PFSK-1 (cell line): Measurements from ENCODE around the gene CEMIP.

Source experiments
- FOXP2 ChIP-seq: optimal IDR thresholded peaks from 2 replicates; pipeline ENCODE3; 2011; ENCODE audit warnings: borderline replicate concordance, control low read depth, inconsistent platforms; ENCODE audit not compliant: insufficient read depth; ENCODE audit errors: extremely low read length, extremely low read depth
- POLR2AphosphoS5 ChIP-seq: IDR thresholded peaks from 2 replicates; pipeline ENCODE4 v1.6.1; 2012; ENCODE audit warnings: low read depth, mild to moderate bottlenecking, control low read depth, low read length, moderate library complexity
- SIN3A ChIP-seq: IDR thresholded peaks from 2 replicates; pipeline ENCODE4 v1.6.1; 2012; ENCODE audit warnings: mild to moderate bottlenecking, low read length, moderate library complexity, borderline replicate concordance; ENCODE audit not compliant: insufficient read depth
- TAF1 ChIP-seq: IDR thresholded peaks from 2 replicates; pipeline ENCODE4 v1.6.1; 2012; ENCODE audit warnings: low read length, control low read depth, borderline replicate concordance; ENCODE audit not compliant: insufficient read depth
- TF ChIP-seq, protein P1 (sequence below), 2 experiments: IDR thresholded peaks; 2 replicates each; pipeline versions ENCODE4 v1.6.1 to v1.8.0; 2011 to 2012; ENCODE audit warnings: low read depth in 2 of 2, low read length in 2 of 2, control low read depth in 1 of 2, inconsistent platforms in 1 of 2, mild to moderate bottlenecking in 1 of 2, moderate library complexity in 1 of 2; ENCODE audit not compliant: insufficient read depth in 1 of 2

Gene CEMIP

DNA sequence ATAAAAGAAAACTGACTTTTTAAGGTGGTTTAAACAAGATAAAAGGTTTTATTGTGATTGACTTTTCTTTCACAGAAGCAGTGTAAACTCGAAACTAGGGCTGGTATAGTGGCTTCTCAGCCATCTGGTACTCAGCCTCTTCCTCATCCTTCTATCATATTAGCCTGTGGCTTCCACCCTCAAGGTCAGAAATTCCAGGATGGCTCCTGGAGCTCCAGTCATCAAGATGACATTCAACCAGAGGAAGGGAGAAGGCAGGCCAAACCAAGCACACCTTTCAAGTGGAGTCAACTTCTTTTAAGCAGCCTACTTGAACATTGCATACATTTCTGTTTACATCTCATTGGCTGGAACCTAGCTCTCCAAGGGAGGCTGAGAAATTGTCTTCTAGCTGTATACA lies 211.8 kb downstream of the CEMIP start:
- no peak for TF ChIP-seq FOXP2
- TF ChIP-seq POLR2AphosphoS5 = no peak
- TF ChIP-seq, protein P1, sequence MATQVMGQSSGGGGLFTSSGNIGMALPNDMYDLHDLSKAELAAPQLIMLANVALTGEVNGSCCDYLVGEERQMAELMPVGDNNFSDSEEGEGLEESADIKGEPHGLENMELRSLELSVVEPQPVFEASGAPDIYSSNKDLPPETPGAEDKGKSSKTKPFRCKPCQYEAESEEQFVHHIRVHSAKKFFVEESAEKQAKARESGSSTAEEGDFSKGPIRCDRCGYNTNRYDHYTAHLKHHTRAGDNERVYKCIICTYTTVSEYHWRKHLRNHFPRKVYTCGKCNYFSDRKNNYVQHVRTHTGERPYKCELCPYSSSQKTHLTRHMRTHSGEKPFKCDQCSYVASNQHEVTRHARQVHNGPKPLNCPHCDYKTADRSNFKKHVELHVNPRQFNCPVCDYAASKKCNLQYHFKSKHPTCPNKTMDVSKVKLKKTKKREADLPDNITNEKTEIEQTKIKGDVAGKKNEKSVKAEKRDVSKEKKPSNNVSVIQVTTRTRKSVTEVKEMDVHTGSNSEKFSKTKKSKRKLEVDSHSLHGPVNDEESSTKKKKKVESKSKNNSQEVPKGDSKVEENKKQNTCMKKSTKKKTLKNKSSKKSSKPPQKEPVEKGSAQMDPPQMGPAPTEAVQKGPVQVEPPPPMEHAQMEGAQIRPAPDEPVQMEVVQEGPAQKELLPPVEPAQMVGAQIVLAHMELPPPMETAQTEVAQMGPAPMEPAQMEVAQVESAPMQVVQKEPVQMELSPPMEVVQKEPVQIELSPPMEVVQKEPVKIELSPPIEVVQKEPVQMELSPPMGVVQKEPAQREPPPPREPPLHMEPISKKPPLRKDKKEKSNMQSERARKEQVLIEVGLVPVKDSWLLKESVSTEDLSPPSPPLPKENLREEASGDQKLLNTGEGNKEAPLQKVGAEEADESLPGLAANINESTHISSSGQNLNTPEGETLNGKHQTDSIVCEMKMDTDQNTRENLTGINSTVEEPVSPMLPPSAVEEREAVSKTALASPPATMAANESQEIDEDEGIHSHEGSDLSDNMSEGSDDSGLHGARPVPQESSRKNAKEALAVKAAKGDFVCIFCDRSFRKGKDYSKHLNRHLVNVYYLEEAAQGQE (IDR thresholded peaks at IDR 0.05; ENCODE audit: insufficient read depth in 1 of 2, low read depth in 2 of 2, low read length in 2 of 2) = no peak
- TF ChIP-seq SIN3A = no peak
- TF ChIP-seq TAF1 = no peak

DNA sequence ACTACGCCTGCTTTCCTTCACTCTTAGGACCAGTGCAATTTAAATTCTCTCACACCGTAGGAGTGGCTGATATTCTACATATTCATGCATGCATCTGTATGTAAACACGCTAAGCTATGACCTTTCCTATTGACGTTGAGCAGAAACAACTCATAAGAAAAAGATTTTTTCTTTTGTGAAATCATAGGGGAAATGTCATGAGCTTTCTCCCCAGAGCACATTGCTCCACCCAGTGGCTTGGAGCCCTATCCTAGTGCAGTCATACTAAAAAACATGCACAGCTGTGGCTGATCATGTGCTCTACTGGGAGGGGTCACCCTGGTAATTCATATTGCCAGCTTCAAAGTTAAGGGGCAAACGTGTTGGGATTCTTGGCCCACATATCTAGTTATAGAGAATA lies 212.3 kb downstream of the CEMIP start:
- TF ChIP-seq TAF1 = no peak
- TF ChIP-seq SIN3A = no peak
- TF ChIP-seq, protein P1 (IDR thresholded peaks at IDR 0.05; ENCODE audit: insufficient read depth in 1 of 2, low read depth in 2 of 2, low read length in 2 of 2) = no peak
- no peak for TF ChIP-seq FOXP2
- no peak for TF ChIP-seq POLR2AphosphoS5

DNA sequence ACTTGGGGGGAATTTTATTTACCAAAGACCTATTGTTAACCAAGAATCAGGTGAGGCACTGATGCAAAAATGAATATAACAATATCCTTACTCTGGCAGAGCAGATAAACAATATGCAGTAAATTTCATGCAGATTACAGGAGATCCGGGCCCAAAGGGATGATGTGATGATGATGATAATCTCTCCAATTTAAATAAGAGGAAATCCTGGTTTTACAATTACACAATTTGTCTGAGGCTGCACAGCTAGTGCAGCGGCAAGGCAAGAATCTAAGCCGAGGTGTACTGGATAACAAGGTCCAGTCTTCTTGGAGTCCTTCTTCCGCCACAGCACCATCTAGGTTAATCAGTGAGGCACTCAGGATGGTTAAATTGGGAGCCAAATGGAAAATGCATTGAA lies 212.8 kb downstream of the CEMIP start:
- TF ChIP-seq SIN3A (no peak), FOXP2 (no peak), POLR2AphosphoS5 (no peak), TAF1 (no peak)
- TF ChIP-seq, protein P1 (IDR thresholded peaks at IDR 0.05; ENCODE audit: insufficient read depth in 1 of 2, low read depth in 2 of 2, low read length in 2 of 2) = no peak

DNA sequence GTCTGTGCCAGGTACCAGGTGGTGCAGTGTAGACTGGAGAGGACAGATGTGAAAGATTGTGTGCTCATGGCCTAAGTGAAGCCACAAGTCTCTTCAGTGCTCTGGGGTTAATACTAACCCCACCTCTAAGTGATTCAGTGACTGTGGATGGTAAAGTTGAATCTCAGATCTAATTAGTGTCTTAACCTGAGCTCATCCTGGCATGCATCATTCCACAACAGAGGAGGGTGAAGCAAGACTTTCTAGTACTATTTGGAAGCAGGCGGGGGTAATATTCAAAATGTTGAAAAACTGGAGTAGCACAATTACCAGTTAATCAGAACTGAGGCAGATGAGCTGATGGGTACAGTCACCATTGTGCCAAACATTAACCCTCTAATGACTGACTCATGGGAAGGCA lies 213.3 kb downstream of the CEMIP start:
- no peak for TF ChIP-seq POLR2AphosphoS5
- no peak for TF ChIP-seq SIN3A
- TF ChIP-seq TAF1 = no peak
- no peak for TF ChIP-seq FOXP2
- TF ChIP-seq, protein P1 (IDR thresholded peaks at IDR 0.05; ENCODE audit: insufficient read depth in 1 of 2, low read depth in 2 of 2, low read length in 2 of 2) = no peak

DNA sequence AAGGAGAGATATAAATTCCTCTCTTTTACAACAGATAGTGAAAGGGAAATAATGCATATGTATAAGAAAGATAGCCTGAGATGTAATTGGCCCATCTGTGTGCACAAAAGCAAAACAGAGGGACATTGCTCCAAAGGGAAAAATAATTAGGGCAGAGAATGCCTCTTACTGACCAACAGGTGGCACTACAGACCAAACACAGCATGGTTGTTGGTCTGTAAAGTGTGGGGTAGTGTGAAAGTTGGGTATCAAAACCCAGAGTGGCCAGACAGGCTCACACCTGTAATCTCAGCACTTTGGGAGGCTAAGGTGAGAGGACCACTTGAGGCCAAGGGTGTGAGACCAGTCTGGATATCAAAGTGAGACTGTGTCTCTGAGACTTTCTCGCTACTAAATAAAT lies 217.1 kb downstream of the CEMIP start:
- TF ChIP-seq POLR2AphosphoS5 (no peak), FOXP2 (no peak), SIN3A (no peak), TAF1 (no peak)
- TF ChIP-seq, protein P1 (IDR thresholded peaks at IDR 0.05; ENCODE audit: insufficient read depth in 1 of 2, low read depth in 2 of 2, low read length in 2 of 2) = no peak
